Astrocyte (in vitro differentiated cells and primary cell): ENCODE measurements around the gene SRPK3. TPM values are rescaled to one million over a fixed set of nuclear protein-coding genes. Genes with fewer than 3 reads are reported as not detected.

ENCODE experiments used
- DNase-seq: peaks from one replicate; pipeline ENCODE4 v3.0.0-alpha.2; 2010; ENCODE audit warnings: low read depth
- FAIRE-seq: peaks from 2 replicates; lab custom pipeline; 2011; peaks lifted over from hg19 to GRCh38; lab: Jason Lieb, UNC
- H2AFZ ChIP-seq: 2 replicates; pipeline ENCODE4 v1.6.0; 2012; ENCODE audit warnings: low read depth, low read length, inconsistent platforms
- H3K27ac ChIP-seq: 2 replicates; pipeline ENCODE4 v1.5.1; 2011; ENCODE audit warnings: low read depth, low read length, inconsistent platforms
- H3K27me3 ChIP-seq: 2 replicates; pipeline ENCODE4 v1.6.0; 2011; ENCODE audit warnings: low read length, inconsistent platforms; ENCODE audit not compliant: insufficient read depth
- H3K36me3 ChIP-seq: 2 replicates; pipeline ENCODE4 v1.5.1; 2011; ENCODE audit warnings: low read length, inconsistent platforms; ENCODE audit not compliant: insufficient read depth
- H3K4me1 ChIP-seq: 2 replicates; pipeline ENCODE4 v1.5.1; 2011; ENCODE audit warnings: low read length, inconsistent platforms; ENCODE audit not compliant: insufficient read depth
- H3K4me2 ChIP-seq: 2 replicates; pipeline ENCODE4 v1.6.0; 2012; ENCODE audit warnings: low read length, inconsistent platforms
- H3K4me3 ChIP-seq: 2 replicates; pipeline ENCODE4 v1.5.1; 2011; ENCODE audit warnings: low read depth, mild to moderate bottlenecking, low read length, inconsistent platforms; ENCODE audit not compliant: insufficient read depth
- H3K79me2 ChIP-seq: 2 replicates; pipeline ENCODE4 v1.6.0; 2012; ENCODE audit warnings: mild to moderate bottlenecking, low read length, inconsistent platforms; ENCODE audit not compliant: insufficient read depth
- H3K9ac ChIP-seq: 2 replicates; pipeline ENCODE4 v1.6.0; 2012; ENCODE audit warnings: mild to moderate bottlenecking, low read length, inconsistent platforms
- H3K9me3 ChIP-seq: 2 replicates; pipeline ENCODE4 v1.5.1; 2012; ENCODE audit warnings: low read depth, mild to moderate bottlenecking, low read length, inconsistent platforms; ENCODE audit not compliant: insufficient read depth
- H4K20me1 ChIP-seq: 2 replicates; pipeline ENCODE4 v1.6.0; 2012; ENCODE audit warnings: low read length, inconsistent platforms; ENCODE audit not compliant: insufficient read depth
- H3K27ac Mint-ChIP-seq: one replicate; pipeline ENCODE4 v1.8.0; 2021; ENCODE audit warnings: mild to moderate bottlenecking, mixed read lengths; ENCODE audit not compliant: unreplicated experiment
- H3K27me3 Mint-ChIP-seq: one replicate; pipeline ENCODE4 v1.8.0; 2021; ENCODE audit warnings: low read depth, mixed read lengths; ENCODE audit not compliant: unreplicated experiment
- H3K36me3 Mint-ChIP-seq: one replicate; pipeline ENCODE4 v1.8.0; 2021; ENCODE audit warnings: low read depth, mixed read lengths; ENCODE audit not compliant: unreplicated experiment
- H3K4me1 Mint-ChIP-seq: one replicate; pipeline ENCODE4 v1.8.0; 2021; ENCODE audit warnings: low read depth, mixed read lengths; ENCODE audit not compliant: unreplicated experiment
- H3K4me3 Mint-ChIP-seq: one replicate; pipeline ENCODE4 v1.8.0; 2021; ENCODE audit warnings: mild to moderate bottlenecking, moderate library complexity, mixed read lengths; ENCODE audit not compliant: unreplicated experiment
- H3K9me3 Mint-ChIP-seq: one replicate; pipeline ENCODE4 v1.8.0; 2021; ENCODE audit warnings: mild to moderate bottlenecking, mixed read lengths; ENCODE audit not compliant: unreplicated experiment
- EZH2 ChIP-seq: IDR thresholded peaks from 2 replicates; pipeline ENCODE4 v1.6.1; 2012; ENCODE audit warnings: mild to moderate bottlenecking, low read length, inconsistent platforms; ENCODE audit not compliant: insufficient read depth
- total RNA-seq: library from RNA; stranded (reverse); gene quantifications from 2 replicates; pipeline ENCODE4 v1.2.1, GENCODE V29; 2021
- TF ChIP-seq, protein P1 (sequence below): IDR thresholded peaks from 2 replicates; pipeline ENCODE4 v1.5.1; 2011; ENCODE audit warnings: low read depth, mild to moderate bottlenecking, inconsistent platforms, low read length, moderate library complexity; ENCODE audit not compliant: insufficient read depth

SRPK3 gene
- total RNA-seq, 1 donor from 2014 or later, result not detected

DNA sequence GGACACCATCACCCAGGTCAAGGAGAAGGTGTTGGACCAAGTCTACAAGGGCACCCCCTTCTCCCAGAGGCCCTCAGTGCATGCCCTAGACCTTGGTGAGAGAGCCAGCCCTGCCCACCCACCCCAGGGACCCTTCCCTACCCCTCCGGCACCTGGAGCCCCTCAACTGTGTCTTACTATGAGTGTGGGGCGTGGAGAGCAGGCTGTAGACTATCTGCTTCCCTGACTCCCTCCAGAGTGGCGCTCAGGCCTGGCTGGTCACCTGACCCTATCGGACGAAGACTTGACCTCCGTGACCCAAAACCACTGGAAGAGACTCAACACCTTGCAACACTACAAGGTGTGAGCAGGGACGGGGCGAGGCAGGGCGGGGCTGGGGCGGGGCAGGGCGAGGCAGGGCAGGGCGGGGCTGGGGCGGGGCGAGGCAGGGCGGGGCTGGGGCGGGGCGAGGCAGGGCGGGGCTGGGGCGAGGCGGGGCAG, 4.7 kb upstream of the SRPK3 start:
- H3K9ac ChIP-seq, result no peak overlapping the region
- no peak overlapping the region for H3K4me3 ChIP-seq
- no peaks in the 10 kb centered on the region for H3K9me3 ChIP-seq
- no peak overlapping the region for H2AFZ ChIP-seq
- H3K4me3 Mint-ChIP-seq, result no peak overlapping the region
- no peak for DNase-seq
- no peaks in the 10 kb centered on the region for H4K20me1 ChIP-seq
- H3K27ac ChIP-seq, result no peak overlapping the region
- FAIRE-seq, result no peak
- no peaks in the 10 kb centered on the region for H3K27me3 ChIP-seq
- H3K36me3 Mint-ChIP-seq, result no peaks in the 10 kb centered on the region
- H3K36me3 ChIP-seq, result no peaks in the 10 kb centered on the region
- no peaks in the 10 kb centered on the region for H3K4me1 ChIP-seq
- TF ChIP-seq, protein P1, sequence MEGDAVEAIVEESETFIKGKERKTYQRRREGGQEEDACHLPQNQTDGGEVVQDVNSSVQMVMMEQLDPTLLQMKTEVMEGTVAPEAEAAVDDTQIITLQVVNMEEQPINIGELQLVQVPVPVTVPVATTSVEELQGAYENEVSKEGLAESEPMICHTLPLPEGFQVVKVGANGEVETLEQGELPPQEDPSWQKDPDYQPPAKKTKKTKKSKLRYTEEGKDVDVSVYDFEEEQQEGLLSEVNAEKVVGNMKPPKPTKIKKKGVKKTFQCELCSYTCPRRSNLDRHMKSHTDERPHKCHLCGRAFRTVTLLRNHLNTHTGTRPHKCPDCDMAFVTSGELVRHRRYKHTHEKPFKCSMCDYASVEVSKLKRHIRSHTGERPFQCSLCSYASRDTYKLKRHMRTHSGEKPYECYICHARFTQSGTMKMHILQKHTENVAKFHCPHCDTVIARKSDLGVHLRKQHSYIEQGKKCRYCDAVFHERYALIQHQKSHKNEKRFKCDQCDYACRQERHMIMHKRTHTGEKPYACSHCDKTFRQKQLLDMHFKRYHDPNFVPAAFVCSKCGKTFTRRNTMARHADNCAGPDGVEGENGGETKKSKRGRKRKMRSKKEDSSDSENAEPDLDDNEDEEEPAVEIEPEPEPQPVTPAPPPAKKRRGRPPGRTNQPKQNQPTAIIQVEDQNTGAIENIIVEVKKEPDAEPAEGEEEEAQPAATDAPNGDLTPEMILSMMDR, result no peak
- TF ChIP-seq EZH2, result no peak
- H3K27me3 Mint-ChIP-seq, result no peaks in the 10 kb centered on the region
- no peaks in the 10 kb centered on the region for H3K9me3 Mint-ChIP-seq
- H3K4me1 Mint-ChIP-seq, result no peaks in the 10 kb centered on the region
- H3K4me2 ChIP-seq, result no peak overlapping the region
- no peaks in the 10 kb centered on the region for H3K79me2 ChIP-seq
- H3K27ac Mint-ChIP-seq, result no peak overlapping the region

DNA sequence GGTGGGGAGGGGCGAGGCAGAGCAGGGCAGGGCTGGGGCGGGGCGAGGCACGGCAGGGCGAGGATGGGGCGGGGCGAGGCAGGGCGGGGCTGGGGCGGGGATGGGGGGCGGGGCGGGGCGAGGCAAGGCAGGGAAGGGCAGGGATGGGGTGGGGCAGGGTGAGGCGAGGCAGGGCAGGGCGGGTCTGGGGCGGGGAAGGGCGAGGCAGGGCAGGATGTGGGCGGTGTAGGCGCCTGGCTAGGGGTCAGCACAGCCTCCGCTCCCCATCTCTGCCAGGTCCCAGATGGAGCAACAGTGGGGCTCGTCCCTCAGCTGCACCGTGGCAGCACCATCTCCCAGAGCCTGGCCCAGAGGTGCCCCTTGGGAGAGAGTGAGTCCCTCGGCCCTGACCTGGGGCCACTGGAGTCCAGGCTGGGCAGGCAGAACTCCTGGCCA, 4.2 kb upstream of the SRPK3 start:
- no peak for DNase-seq
- no peaks in the 10 kb centered on the region for H3K4me1 Mint-ChIP-seq
- Histone ChIP-seq H4K20me1 (no peaks in the 10 kb centered on the region), H3K4me3 (no peak overlapping the region), H3K9me3 (no peaks in the 10 kb centered on the region), H3K9ac (no peak overlapping the region), H3K36me3 (no peaks in the 10 kb centered on the region), H3K4me1 (no peaks in the 10 kb centered on the region), H2AFZ (no peak overlapping the region), H3K4me2 (no peak overlapping the region), H3K79me2 (no peaks in the 10 kb centered on the region), H3K27ac (no peak overlapping the region), H3K27me3 (no peaks in the 10 kb centered on the region)
- no peak overlapping the region for H3K4me3 Mint-ChIP-seq
- TF ChIP-seq, protein P1, result no peak
- no peak for TF ChIP-seq EZH2
- no peaks in the 10 kb centered on the region for H3K27me3 Mint-ChIP-seq
- no peaks in the 10 kb centered on the region for H3K9me3 Mint-ChIP-seq
- H3K36me3 Mint-ChIP-seq, result no peaks in the 10 kb centered on the region
- no peak overlapping the region for H3K27ac Mint-ChIP-seq
- no peak for FAIRE-seq

DNA sequence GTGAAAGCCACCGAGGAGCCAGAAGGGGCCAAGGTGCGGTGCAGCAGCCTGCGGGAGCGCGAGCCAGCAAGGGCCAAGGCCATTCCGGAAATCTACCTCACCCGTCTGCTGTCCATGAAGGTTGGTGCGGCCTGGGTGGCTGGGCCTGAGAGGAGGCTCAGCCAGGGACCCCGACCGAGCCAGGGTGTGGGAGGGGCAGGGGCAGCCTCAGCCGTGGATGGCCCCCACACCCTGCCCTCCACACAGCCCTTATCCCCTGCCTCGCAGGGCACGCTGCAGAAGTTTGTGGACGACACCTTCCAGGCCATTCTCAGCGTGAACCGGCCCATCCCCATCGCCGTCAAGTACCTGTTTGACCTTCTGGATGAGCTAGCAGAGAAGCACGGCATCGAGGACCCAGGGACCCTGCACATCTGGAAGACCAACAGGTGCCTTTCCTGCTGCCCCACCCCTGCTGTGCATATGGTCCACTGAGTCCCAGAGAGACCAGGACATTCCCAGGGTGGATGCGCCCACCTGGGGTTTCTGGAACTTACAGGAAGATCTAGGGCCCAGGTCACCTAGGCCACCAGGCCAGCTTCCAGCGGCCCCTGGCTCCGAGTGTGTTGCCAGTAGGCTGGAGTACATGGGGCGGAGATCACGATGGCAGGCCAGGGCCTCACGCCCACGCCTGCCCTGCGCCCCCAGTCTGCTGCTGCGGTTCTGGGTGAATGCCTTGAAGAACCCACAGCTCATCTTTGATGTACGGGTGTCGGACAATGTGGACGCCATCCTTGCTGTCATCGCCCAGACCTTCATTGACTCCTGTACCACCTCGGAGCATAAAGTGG, 3.4 kb upstream of the SRPK3 start:
- H3K27ac ChIP-seq, result no peak overlapping the region
- H3K4me1 ChIP-seq, result no peaks in the 10 kb centered on the region
- H3K36me3 ChIP-seq, result no peaks in the 10 kb centered on the region
- Mint-ChIP-seq H3K27me3 (no peaks in the 10 kb centered on the region), H3K9me3 (no peaks in the 10 kb centered on the region), H3K4me1 (no peaks in the 10 kb centered on the region), H3K36me3 (no peaks in the 10 kb centered on the region), H3K27ac (no peak overlapping the region), H3K4me3 (no peak overlapping the region)
- no peaks in the 10 kb centered on the region for H3K9me3 ChIP-seq
- H4K20me1 ChIP-seq, result no peaks in the 10 kb centered on the region
- H3K4me2 ChIP-seq, result no peak overlapping the region
- DNase-seq, result no peak
- no peak overlapping the region for H2AFZ ChIP-seq
- H3K27me3 ChIP-seq, result no peaks in the 10 kb centered on the region
- no peak for TF ChIP-seq EZH2
- TF ChIP-seq, protein P1, result no peak
- H3K79me2 ChIP-seq, result no peaks in the 10 kb centered on the region
- FAIRE-seq, result no peak
- no peak overlapping the region for H3K4me3 ChIP-seq
- H3K9ac ChIP-seq, result no peak overlapping the region
